ENCODE measurements around the gene UGT1A10. TPM values are rescaled to one million over a fixed set of nuclear protein-coding genes. Genes with fewer than 3 reads are reported as not detected.

UGT1A10 gene
- total RNA-seq, 1 experiment from 2014 or later = not detected

GRCh38 chr2:233772583-233772982, 136.3 kb downstream of the UGT1A10 start:
- peaks cover 4% of the 10 kb centered on the region for H3K9me3 ChIP-seq (ENCODE audit: control insufficient read depth, low read depth, low read length)
- H3K4me3 Mint-ChIP-seq = no peak overlapping the region
- H2BK5ac ChIP-seq (ENCODE audit: insufficient read length, low read length) = no peak overlapping the region
- no peak overlapping the region for H3K4ac ChIP-seq (ENCODE audit: low read depth, low read length)
- H3K18ac ChIP-seq (ENCODE audit: insufficient read length, low read depth, low read length) = no peak overlapping the region
- no peak overlapping the region for H3K14ac ChIP-seq (ENCODE audit: insufficient read depth, low read length)
- no CpG with 5 or more reads among the region's 5 CpGs for WGBS (ENCODE audit: extremely low coverage, insufficient read length, low lambda C conversion rate)
- H2AFZ ChIP-seq (ENCODE audit: low read length) = no peak overlapping the region
- TF ChIP-seq, protein P1, sequence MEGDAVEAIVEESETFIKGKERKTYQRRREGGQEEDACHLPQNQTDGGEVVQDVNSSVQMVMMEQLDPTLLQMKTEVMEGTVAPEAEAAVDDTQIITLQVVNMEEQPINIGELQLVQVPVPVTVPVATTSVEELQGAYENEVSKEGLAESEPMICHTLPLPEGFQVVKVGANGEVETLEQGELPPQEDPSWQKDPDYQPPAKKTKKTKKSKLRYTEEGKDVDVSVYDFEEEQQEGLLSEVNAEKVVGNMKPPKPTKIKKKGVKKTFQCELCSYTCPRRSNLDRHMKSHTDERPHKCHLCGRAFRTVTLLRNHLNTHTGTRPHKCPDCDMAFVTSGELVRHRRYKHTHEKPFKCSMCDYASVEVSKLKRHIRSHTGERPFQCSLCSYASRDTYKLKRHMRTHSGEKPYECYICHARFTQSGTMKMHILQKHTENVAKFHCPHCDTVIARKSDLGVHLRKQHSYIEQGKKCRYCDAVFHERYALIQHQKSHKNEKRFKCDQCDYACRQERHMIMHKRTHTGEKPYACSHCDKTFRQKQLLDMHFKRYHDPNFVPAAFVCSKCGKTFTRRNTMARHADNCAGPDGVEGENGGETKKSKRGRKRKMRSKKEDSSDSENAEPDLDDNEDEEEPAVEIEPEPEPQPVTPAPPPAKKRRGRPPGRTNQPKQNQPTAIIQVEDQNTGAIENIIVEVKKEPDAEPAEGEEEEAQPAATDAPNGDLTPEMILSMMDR (conservative IDR thresholded peaks at IDR 0.05) = no peak
- H3K56ac ChIP-seq (ENCODE audit: insufficient read length, low read depth, low read length) = no peak overlapping the region
- no peak overlapping the region for H3T11ph ChIP-seq (ENCODE audit: low read length)
- peaks cover 2% of the 10 kb centered on the region; the same call in 1 of the 2 replicates for H3K4me1 ChIP-seq (ENCODE audit: insufficient read depth, low read length)
- H4K91ac ChIP-seq (ENCODE audit: insufficient read length, low read depth, low read length) = no peak overlapping the region
- H3K23me2 ChIP-seq (ENCODE audit: insufficient read length, low read depth, low read length, poor library complexity, severe bottlenecking) = no peaks in the 10 kb centered on the region
- no peak overlapping the region for H2BK120ac ChIP-seq (ENCODE audit: low read depth, low read length, poor library complexity, severe bottlenecking)
- no peak for DNase-seq
- H3K9ac ChIP-seq (ENCODE audit: extremely low read depth, insufficient read length, low read length) = no peak overlapping the region
- peaks cover 5 to 6% of the 10 kb centered on the region in 2 experiments; a peak in 3 of 4 replicates for H3K4me1 Mint-ChIP-seq
- no peak overlapping the region for H2BK20ac ChIP-seq (ENCODE audit: low read depth, low read length, poor library complexity, severe bottlenecking)
- no peak overlapping the region for H2AK5ac ChIP-seq (ENCODE audit: insufficient read length, low read length)
- no peak overlapping the region for H2BK15ac ChIP-seq (ENCODE audit: low read depth, low read length)
- no peak overlapping the region for H2BK12ac ChIP-seq (ENCODE audit: insufficient read length, low read depth, low read length)
- H3K27ac Mint-ChIP-seq = no peak overlapping the region
- no peak overlapping the region for H4K8ac ChIP-seq (replicated peaks; ENCODE audit: insufficient read length, low read depth, low read length)
- no peaks in the 10 kb centered on the region for H3K27me3 ChIP-seq (ENCODE audit: insufficient read depth, low read length)
- peaks cover 8 to 11% of the 10 kb centered on the region in 2 experiments; a peak in 4 of 5 replicates for H3K9me3 Mint-ChIP-seq
- peaks cover 1 to 4% (median 3%) of the 10 kb centered on the region in 3 experiments; a peak in 4 of 7 replicates for H3K36me3 Mint-ChIP-seq (ENCODE audit: insufficient read depth in 1 of 3, low read depth in 3 of 3)
- no peak overlapping the region for H4K5ac ChIP-seq (ENCODE audit: insufficient read length, low read depth, low read length)
- H3K27me3 Mint-ChIP-seq (ENCODE audit: low read depth) = no peaks in the 10 kb centered on the region
- H3K79me1 ChIP-seq (ENCODE audit: insufficient read depth, low read depth, low read length, poor library complexity, severe bottlenecking) = no peaks in the 10 kb centered on the region
- no peak overlapping the region for H3K23ac ChIP-seq (ENCODE audit: insufficient read length, low read depth, low read length)
- no peak overlapping the region for H3K4me2 ChIP-seq (ENCODE audit: insufficient read depth, insufficient read length, low read length)
- H4K20me1 ChIP-seq (ENCODE audit: control insufficient read depth, insufficient read depth, insufficient read length) = no peaks in the 10 kb centered on the region
- H3K27ac ChIP-seq (ENCODE audit: insufficient read length, low read depth, low read length) = no peak overlapping the region
- H3K79me2 ChIP-seq (ENCODE audit: insufficient read depth, low read length) = no peaks in the 10 kb centered on the region
